OCI-M2 (cell line): ENCODE data around the gene CRY1.
"Not testable (repeated sequence)": the region's sequence is repeated elsewhere in the genome, so short reads cannot be mapped to it uniquely, and the experiment has no call there.

Source experiments
- DNase-seq: peaks from one replicate; lab custom pipeline; 2025; ENCODE audit not compliant: unreplicated experiment; lab: John Stamatoyannopoulos, UW

CRY1 gene

GRCh38 chr12:107012736-107013425, 80.5 kb downstream of the CRY1 start:
- no peak for DNase-seq

- no peak for DNase-seq
These were observed 81.8 kb downstream of the CRY1 start for GRCh38 chr12:107011519-107011918.

DNA sequence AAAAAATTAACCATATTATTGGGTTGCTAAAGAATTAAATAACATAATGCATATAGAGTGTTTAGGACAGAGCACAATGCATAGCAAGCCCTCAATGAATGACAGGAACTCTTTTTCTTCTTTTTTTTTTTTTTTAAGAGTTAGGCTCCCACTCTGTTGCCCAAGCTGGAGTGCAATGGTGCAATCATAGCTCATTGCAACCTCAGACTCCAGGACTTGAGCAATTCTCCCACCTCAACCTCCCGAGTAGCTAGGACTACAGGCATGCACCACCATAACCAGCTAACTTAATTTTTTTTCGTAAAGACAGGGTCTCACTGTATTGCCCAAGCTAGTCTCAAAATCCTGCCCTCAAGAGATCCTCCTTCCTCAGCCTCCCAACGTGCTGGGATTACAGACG, 85.9 kb downstream of the CRY1 start:
- DNase-seq, result no peak

GRCh38 chr12:107002665-107003064, 90.7 kb downstream of the CRY1 start:
- not testable (repeated sequence) for DNase-seq

DNA sequence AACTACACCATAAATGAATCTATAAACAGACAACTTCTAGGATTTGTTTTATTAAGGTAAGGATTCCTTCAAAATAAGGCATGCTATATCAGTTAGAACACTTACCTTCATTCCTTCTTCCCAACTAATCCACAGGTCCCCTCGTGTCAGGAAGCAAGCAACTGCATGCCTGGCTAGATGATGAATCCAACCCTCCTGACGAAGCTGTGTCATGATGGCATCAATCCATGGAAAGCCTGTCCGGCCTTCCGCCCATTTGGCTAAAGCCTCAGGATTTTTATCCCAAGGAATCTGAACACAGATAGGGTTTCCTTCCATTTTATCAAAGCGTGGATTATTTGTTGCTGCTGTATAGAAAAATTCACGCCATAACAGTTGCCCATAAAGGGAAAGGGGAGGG, 93.9 kb downstream of the CRY1 start:
- no peak for DNase-seq

DNA sequence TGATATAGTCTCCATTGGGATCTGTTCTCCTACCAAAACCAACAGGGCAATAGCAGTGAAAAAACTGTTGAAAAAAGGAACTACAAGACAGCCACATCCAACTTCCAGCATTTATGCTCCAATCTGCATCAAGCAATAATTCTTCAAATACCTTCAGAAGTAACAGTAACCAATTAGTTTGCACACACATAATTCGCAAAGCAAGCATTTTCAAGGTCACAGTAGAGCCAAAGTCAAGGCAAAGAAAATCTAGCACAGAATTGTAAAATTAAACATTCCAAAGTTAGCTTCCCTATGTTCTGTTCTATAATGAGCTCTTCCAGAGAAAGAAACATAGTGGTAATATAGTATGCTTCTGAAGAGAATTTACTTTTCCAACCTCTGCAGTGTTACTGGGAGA, 95.4 kb downstream of the CRY1 start:
- no peak for DNase-seq

DNA sequence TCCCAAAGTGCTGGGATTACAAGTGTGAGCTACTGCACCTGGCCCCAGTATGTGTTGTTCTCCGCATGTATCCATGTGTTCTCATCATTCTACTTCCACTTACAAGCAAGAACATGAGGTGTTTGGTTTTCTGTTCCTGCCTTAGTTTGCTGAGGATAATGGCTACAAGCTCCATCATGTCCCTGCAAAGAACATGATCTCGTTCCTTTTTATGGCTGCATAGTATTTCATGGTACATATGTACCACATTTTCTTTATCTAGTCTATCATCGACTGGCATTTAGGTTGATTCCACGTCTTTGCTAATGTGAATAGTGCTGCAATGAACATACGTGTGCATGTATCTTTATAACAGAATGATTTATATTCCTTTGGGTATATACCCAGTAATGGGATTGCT, 97.2 kb downstream of the CRY1 start:
- not testable (repeated sequence) for DNase-seq

GRCh38 chr12:106994579-106995220, 98.6 kb downstream of the CRY1 start:
- DNase-seq, result no peak

DNA sequence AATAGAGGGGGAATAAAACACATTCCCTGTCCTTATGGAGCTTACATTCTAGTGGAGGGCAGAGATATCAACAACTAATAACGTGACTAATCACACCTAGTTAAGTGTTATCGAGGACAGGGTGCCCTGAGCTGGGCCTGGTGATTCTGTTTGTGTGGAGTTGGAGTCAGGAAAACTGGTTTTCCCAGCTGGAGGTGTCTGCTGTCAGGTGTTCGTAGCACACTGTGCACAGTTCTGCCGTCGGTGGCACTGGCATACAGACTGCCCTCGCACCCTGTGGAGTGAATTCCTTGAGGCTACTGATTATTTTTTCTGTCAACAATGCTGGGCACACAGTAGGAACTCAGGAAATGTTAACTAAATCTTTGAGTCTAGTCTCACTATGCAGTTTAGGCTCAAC, 105.5 kb downstream of the CRY1 start:
- no peak for DNase-seq

DNA sequence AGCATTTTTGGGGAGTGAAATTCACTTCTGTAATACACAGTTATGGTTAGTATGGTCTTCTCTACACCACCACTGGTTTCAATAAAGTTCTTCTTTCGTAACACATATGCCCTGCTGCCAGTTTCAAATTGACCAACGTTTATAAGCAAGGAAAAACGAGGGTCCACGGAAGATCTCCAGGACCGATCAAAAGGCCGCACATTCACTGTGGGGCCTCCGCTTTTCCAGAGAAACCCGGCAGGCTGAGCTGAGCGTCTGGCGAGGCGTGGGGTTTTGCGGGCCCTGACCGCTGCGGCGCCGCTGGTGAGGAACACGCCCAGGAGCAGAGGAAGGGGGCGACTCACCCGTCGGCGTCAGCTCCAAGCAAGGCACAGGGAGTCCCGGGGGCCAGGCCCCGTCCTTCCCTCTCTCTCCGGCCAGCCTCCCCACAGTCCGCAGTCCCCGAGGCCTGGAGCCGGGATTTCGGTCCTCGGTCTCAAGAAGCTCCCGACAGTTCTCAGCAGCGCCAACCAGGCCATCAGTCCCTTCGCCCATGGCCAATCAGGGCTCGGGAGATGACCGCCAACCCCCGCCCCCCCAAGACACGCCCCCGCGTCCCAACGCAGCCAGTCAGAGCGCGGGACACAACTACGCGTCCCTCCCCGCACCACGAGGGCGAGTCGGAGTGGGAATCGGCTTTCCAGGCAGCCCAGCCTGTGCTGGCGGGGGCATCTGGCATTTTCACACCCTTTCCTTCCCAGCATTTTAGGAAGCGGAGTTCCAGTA, 106.5 kb downstream of the CRY1 start, which contains the start of gene MTERF2:
MTERF2 (minus strand) TSS at position 522 of the 765 bp plus-strand sequence. CDS start 8,432 bp downstream, outside the sequence.
- peak; percentile 40 for DNase-seq

DNA sequence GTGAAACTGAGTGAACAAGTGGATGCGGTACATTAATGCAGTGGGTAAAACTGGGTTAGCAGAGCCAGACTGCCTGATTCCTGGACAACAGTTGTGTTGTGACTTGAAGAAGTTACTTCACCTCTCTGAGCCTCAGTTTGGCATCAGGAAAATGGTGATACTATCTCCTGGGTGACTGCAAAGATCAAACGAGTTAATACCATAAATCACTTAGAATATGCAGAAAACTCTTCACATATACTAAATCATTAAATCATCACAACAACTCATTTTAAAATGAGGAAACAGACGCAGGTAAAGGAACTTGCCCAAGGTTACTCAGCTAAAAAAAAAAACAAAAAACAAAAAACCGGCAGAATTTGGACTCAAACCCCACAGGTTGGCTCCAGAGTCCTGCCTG, 107.2 kb downstream of the CRY1 start:
- no peak for DNase-seq

- no peak for DNase-seq
These were observed 107.9 kb downstream of the CRY1 start for GRCh38 chr12:106985479-106985878.

- no peak for DNase-seq
These were observed 108.7 kb downstream of the CRY1 start for GRCh38 chr12:106984588-106985137.

GRCh38 chr12:106982229-106982628, 111.1 kb downstream of the CRY1 start:
- no peak for DNase-seq

DNA sequence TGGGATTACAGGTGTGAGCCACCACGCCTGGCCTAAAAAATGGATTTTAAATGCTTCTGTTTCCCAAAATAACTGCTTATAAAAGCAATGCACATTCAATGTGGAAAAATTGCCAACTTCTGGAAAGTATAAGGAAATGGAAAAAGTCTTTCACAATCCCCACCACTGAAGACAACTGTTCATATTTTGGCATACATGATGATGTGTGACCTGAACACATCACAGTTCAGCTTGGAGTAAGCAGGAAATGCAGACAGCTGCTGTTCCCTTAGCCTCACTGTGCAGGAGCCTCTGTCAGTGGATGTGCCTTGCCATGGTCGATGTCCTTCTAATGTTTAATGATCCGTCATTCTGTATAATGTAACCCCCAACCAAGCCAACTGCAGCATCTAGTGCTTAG, 111.6 kb downstream of the CRY1 start:
- no peak for DNase-seq

- DNase-seq, result no peak
These were observed 112.4 kb downstream of the CRY1 start for GRCh38 chr12:106980944-106981343.

GRCh38 chr12:106978035-106978800, 115.1 kb downstream of the CRY1 start:
- no peak for DNase-seq

DNA sequence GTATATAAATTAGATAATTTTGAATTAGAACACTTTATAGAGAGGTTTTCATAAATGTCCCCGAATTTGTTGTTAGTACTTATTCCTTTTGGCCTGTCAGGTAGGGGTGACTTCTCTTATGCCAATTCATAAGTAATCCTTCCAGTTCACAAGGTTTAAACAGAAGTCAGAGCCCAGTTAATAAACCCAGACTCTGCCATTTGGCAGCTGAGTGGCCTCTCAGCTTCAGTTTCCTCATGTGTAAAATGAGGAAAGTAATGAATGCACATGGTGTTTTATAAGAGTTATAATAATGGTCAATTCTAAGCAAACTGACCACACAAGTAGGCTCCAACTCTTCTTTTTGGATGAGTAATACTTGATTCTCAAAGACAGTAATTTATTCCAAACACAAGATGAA, 116.7 kb downstream of the CRY1 start:
- DNase-seq, result no peak

DNA sequence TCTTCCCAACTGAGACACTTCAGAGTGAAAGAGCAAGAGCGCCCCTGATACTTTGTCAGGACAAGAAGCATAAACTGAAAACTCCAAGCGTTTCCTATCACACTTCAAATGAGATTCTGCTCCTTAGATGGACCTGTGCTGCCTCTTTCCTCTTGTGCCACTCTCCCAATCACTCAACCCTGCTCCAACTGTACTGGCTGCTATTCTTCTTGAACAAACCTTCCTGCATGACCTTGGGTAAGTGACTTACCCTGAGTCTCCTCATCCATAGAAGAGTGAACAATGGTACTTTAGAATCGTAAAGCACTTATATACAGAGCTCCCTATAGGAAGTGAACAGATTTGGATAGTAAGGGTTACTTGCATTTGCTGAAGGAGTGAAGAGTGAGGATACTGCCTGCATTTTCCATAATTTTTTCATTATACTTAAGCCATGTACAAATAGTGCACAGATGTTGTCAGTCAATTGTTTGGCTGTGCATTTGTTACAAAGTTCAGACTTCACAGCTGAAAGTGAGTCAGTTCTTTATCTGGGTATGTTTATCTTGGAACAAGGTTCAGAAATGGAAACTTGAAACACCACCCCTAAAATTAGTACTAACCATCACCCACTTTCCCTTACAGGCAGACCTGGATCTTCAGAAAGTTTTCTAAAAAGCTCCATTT, 117.2 kb downstream of the CRY1 start:
- DNase-seq, result no peak

GRCh38 chr12:106975098-106975497, 118.3 kb downstream of the CRY1 start:
- no peak for DNase-seq
